ENCODE results near the gene THSD1.
"Not testable (repeated sequence)": the region's sequence is repeated elsewhere in the genome, so short reads cannot be mapped to it uniquely, and the experiment has no call there.

The THSD1 gene

DNA sequence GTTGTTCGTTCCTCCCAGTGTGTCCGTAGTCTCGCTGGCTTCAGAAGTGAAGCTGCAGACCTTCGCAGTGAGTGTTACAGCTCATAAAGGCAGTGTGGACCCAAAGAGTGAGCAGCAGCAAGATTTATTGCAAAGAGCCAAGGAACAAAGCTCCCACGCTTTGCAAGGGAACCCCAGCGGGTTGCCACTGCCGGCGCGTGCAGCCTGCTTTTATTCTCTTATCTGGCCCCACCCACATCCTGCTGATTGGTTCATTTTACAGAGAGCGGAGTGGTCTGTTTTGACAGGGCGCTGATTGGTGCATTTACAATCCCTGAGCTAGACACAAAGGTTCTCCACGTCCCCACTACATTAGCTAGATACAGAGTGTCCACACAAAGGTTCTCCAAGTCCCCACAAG, 1.5 kb upstream of the THSD1 start:
- not testable (repeated sequence) for DNase-seq

DNA sequence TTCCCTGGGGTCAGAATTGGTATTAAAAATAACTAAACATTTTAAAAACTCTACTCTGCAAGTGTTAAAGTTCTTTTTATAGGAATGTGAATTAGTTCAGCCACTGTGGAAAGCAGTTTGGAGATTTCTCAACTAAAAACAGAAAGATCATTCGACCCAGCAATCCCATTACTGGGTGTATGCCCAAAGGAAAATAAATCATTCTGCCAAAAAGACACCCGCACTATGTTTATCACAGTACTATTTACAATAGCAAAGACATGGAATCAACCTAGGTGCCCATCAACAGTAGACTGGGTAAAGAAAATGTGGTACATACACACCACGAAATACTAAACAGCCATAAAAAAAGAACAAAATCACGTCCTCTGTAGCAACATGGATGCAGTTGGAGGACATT, 657 bp upstream of the THSD1 start:
- DNase-seq = no peak

DNA sequence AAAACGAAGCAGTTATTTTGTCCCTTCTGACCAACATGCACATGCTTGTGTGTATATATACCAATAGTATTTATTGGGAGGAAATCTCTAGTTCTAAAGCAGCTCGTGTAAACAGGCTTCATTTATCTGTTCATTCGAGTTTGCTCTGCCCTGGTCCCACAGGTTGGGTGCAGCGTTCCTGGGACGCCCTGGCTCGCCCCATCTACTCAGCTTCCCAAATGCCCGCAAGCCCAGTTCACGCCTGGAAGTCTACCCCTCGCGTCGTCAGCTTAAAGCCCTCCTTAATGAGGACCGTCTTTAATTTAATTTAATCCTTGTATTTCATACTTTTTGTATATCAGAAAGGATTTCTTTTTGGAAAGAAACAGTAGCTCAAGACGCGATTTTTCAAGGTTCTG, 604 bp downstream of the THSD1 start:
- DNase-seq = no peak

DNA sequence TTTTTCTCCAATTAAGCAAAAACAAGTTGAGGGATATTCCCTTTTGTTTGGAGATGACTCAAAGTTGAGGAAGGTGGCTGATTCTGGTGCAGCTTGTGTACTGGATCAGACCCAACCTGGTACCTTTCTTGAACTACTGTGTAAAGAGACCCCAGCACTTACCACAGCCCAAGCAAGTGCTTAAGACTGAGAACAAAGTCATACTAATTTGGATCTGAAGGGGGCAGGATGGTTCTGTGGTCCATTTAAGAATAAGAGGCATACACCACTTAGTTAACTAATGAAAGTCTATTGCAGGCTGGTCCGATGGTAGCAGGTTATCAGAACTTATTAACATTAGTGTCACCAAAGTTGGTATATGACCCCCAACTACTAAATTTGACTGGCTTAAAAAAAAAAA, 6.3 kb downstream of the THSD1 start:
- no peak for DNase-seq

DNA sequence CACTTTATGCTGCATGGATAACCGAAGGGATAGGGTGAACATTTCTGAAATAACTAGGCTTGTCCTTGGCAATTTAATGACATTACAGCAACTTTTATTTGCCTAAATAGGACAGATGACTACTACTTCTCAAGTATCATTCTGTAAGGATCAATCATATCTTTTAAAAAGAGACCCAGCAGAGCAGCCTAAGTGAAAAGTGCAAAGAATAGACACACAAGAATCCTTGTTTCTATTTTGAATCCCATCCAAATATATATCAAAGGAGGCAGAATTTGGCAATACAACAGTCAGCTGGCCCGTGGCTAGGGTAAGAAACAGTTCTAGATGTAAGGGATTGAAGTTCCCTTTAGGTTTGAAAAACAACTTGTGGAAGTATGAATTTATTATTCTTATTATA, 6.9 kb downstream of the THSD1 start:
- no peak for DNase-seq

DNA sequence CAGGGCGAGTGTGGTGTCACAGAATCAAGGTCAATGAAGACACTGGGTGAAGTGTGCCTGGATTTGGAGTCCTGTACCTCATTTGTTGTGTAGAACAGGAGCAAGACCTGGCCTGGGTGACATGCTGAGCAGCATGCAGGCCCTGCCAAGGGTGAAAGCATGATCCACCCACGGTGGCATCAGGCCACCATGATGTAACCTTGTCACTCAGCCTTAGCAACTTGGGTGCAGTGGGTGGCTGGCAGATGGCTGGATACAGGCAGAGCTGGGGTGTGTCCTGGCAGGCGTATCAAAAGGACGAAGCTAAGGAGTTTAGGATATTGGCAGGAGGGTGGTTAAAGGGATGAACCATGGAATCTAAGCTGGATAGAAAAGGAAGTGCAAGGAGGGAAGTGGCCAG, 10.3 kb downstream of the THSD1 start:
- no peak for DNase-seq

DNA sequence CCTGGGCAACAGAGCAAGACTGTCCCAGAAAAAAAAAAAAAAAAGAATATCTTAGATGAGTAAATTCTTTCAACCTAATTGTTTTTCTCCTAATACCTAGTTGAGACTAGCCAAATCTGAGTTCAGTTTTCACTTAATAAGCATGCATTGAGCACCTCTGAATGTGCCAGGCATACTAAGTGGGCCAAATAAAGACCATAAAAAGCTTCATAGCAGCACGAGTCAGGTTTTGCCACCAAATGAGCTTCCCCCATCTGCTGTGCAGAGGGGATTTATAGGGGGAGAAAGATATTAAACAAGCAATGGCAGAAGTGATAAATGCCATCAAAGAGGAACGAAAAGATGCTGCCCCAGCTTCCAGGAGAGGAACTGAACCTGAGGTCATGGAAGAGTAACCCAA, 11.4 kb downstream of the THSD1 start:
- DNase-seq = no peak

DNA sequence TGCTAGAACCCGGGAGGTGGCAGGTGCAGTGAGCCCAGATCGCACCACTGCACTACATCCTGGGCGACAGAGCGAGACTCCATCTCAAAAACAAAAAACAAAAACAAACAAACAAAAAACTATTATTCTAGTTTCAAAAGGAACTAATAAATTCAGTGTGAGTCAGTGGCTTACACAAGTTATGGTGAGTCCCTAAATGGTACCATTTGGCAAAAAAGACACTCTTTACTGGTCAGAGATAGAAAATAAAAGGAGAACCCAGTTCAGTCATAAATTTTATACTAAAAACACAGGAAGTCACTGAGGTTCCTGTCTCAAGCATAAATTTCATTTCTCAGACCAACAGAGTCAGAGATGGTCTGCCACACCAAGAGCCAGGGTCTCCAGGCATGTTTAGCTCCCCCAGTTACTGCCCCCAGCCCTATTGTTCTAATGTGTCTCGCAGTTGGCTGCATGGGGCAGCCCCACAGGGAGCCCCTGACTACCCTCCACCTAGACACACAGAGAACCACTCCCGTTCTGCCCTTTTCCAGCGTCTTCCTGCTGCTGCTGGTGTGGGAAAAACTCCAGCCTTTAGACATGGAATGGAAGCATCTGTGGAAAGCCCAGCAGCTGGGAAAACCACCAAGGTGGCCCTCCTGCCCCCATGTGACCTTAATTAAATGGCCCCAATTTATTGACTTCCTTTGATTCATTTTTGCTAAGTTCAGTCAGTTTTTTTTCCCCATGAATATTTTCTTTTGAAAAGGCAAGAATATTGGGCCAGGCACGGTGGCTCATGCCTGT, 12.2 kb downstream of the THSD1 start:
- DNase-seq = no peak

DNA sequence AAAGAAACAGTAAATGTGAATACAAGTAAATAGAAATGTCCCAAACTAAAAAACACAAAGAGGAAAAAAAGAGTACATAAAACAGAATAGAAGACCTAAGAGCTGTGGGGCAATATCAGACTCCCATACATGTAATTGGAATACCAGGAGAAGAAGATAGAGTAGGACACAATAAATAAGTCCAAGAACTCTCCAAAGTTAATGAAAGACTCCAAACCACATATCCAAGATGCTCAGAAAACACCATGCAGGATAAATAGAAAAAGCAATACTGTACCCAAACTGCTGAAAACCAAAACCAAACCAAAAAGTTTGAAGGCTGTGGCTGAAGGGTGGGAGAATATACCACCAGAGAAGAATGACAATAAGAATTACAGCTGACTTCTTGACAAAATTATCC, 18.3 kb downstream of the THSD1 start:
- DNase-seq = no peak

DNA sequence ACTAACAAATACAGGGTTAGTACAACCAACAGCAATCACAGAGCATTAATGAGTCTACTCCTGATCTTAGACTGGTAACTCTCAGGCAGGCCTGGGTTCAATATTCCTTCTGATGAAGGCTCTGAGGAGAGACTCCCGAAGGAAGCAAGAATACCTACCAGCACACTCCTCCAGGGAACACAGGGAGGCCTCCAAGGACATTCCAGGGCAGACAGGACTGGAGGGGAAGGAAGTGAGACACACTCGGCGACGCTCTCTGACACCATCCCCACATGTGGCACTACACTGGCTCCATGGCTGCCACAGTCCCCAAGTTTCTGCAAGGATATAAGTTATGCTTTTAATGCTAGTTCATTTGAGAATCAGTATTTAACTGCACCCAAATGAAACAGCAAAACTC, 20.1 kb downstream of the THSD1 start:
- no peak for DNase-seq

DNA sequence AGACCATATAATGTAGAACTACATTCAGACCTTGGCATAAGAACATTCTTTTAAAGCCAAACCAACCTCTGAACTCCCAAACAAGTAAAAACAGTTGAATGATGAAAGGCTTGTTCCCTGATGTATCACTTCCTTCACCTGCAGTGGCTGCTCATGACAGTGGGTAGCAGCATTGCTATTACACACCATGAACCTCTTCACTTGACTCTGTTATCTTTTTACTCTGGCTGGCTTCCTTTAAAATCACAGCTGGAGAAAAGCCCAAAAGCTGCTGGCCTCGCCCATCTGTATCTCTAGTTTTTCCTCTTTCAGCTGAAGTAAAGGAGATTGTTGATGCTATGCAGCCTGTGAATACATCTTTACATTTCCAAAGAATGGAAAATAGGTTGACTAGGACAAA, 22.6 kb downstream of the THSD1 start:
- no peak for DNase-seq

DNA sequence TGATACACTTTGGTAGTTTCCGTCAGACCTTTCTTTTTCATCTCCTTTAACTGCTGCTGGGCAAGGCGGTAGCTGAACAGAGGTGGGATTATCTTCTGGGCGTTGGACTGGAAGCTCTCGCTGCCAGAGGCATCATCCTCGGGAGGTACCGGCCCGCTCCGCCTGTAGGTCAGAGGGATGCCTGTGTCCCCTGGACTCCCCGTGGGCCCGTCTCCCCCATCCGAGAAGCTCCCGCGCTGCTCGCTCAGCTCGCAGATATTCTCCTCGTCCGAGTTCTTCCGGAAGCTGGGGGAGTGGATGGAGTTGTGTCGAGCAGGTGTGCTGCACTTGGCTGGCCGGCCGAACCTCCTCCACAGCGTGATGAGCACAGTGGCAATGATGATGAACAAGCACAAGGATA, 27.7 kb downstream of the THSD1 start:
- no peak for DNase-seq

DNA sequence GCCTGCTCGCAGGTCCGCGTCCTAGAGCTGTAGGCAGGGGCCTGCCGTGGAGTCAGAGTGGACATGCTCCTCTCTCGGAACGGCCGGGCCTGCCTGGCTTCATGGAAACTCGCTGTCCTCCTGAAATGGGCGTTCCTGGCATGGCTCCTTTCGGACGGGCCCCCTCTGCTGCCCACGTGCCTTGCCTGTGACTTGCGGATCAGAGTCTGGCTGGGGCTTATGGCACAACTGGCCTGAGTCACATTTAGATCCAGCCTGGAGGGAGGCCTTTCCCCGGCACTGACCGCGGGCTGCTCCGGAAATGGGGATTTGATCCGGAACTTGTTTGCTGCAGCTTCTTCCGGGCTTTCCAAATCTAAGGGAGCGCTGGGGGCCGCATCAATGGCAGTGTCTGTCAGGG, 28.1 kb downstream of the THSD1 start:
- DNase-seq = no peak

DNA sequence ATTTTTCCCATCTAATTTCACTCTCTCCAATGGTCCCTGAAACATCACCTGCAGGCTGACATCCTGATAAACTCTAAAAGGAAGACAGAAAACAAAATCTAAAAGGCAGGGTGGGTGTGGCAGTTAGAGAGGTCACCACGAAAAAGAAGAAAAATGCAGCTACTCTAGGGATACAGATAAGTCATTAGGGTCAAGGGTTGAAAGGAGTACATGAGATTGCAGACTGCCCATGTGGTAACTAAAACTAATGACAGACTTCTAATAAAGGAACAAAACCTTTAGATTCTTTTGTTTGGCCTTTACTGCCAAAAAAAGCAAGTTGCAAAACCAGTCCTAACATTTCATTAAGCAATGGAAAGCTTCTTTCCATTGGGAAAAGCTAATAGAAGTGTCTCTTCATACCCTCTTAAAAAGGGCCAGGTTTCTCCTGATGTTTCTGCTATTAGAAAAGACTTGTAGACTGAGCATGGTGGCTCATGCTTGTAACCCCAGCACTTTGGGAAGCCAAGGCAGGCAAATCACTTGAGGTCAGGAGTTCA, 31.0 kb downstream of the THSD1 start:
- no peak for DNase-seq

DNA sequence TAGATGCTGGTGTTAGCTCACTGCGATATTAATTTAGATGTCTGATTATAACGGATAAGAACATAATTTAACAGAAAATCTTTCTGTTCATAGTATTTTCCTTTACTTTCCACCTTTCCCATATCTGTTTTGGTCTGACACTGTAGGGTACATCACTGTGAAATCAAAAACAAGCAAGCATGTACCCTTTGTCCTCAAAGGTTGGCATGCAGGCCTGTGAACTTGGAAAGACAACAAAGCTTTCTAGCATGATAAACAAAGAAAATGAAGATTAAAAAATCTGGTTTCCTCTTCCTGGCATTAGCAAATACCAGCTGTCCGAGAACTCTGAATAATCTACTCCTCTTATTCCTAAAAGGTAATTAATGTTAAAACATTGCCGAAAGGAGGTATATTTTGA, 31.6 kb downstream of the THSD1 start:
- no peak for DNase-seq

DNA sequence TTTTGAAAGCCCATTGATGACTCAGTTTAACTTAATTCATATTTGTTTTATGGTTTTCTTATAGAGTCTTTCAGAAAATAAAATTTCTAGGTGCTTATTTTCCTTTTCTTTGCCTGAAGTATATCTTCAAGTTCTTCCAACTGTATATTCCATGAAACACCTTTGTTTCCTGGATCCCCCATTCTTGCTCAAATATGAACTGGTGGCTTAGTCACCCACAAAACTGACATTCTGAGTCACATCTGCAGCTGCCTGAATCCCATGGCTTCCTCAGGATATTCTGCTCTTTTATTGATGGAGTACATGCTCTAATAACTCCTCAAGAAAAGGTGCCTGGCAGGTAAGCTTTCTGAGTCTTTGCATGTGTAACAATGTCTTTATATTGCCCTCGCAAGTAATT, 32.7 kb downstream of the THSD1 start:
- not testable (repeated sequence) for DNase-seq

DNA sequence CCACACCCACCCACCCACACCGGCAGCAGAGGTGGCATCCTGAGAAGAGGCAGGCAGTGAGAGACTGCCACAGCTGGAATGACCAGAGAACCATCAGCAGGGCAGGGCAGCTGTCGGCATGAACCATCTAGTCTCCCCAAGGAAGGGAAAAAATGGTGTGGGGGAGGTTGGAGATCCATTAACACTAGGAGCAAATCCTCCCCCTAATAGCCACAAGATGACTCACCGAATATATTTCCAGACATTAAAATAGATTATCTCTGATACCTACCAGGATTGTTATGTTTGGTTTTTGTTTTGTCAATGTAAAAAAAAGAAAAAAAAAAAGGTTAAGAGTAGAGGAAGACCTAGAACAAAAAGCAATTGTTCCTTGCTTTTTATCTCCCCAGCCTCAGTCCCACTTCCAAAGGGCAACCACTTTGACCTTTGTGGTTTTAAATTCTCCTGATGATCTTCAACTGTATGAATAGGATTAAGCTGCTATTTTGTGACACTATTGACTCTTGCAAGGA, 34.2 kb downstream of the THSD1 start:
- DNase-seq = no peak

DNA sequence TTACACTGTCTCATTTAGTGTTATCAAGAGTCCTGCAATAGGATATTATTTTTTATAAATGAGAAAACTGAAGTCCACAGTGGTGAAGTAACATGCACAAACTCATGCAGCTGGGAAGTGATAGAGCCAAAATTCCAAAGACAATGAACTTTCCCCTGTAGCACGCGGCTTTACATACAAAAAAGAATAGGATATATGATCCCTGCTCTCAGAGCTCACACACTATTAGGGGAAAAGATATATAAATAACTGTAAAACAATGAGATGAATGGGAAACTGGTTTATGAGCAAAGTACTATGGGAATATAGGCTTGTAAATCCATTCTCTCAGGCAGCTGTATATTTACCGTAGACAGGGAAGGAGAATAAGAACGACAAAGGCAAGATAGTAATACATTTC, 39.7 kb downstream of the THSD1 start:
- DNase-seq = no peak

DNA sequence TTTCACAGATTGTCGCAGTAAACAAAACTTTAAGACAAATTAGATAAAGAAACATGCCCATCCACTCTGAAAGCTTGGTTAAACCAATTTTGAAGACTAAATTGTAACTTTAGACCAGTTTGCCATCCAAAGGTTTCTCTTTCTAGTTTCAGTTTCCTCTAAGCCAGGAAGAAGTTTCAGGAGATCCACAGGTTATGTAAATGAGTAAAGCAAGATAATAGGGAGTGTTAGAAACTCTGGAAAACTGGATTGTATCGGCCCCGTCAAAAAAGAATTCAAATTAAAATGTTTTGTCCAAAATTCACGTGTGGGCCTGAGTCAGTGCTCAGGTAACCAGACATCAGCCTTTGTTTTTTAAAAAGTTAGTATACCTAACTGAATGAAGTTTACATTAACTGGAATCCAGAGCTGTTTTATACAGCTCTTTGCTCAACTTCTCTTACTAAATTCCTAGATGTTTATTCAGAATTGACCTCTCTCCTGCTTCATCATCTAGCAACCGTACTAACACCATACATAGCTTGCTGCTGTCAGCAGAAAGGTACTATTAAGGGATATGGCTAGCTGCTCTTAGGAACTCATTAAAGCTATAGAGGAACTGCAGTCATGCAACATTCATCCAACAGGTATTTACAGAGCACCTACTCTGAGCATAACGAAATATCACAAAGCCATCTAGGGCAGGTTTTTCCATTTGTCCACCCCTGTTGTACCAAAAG, 43.6 kb downstream of the THSD1 start:
- not testable (repeated sequence) for DNase-seq

DNA sequence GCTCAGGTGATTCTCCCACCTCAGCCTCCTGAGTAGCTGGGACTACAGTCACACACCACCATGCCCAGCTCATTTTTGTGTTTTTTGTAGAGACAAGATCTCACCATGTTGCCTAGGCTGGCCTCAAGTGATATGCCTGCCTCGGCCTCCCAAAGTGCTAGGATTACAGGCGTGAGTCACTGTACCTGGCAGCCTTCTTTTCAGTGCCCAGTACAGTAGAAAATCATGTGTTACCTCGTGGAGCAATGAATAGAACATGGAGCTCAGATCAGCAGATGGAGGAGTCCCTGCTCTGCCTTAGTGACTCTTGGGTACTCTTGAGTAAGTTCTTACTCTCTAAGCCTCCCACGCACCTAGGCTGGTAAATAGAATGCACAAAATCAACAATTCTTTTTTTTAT, 44.7 kb downstream of the THSD1 start:
- no peak for DNase-seq

DNA sequence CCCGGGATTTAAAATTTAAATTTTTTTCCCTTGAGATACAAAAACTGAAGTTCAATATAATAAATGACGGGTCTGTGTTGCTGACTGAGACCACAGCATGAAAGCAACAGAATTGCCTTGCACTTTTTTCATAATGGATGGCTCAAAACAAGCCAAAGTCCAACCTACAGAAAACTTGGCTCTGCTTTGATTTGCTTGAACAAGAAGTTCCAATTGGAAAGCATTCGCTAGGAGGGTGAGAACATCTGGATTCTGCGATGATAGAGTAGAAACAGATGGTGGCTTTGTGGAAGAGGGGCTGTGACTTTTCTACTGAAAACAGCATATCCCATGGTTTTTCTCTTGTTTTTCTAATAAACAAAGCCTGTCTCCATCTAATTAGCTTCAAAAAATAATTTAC, 46.4 kb downstream of the THSD1 start:
- DNase-seq = no peak

DNA sequence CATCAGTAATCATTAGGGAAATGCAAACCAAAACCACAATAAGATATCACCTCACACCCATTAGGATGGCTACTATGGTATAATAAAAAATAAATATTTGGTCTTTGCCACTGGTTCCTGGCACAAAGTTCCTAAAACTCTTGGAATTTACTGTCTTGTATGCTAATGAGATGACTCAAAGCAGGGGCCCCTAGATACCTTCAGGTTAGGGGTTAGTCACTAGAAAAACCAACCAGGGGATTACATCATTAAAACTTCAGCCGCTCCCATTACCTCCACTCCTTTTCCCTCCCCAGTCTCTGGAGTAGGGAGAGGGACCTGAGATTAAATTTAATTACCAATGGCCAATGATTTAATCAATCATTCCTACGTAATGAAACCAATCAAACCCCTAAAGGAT, 49.6 kb downstream of the THSD1 start:
- DNase-seq = no peak

DNA sequence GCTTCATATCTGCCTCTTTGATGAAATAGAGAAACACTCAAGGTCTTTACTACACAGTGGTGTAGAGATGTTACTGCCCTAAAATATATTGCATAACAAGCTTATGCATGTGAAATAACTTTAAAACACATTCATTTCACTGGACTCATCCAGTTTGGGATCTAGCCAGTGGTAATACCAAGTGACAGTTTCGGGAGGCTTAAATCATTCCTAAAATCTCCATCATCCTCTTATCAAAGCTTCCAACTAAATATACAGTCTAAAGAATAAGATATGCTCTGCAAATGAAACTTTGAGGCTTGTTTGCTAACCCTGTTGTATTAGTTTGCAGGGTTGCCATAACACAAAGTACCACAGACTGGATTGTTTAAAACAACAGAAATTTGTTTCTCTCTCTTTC, 52.8 kb downstream of the THSD1 start:
- no peak for DNase-seq

All from stimulated activated CD4-positive, alpha-beta T cell treated with anti-CD3 and anti-CD28 coated beads, Interleukin-2, amount 100 ng/mL, for 24 hours (primary cell).